ENCODE data around the gene PITPNM3. TPM values are rescaled to one million over a fixed set of nuclear protein-coding genes. Genes with fewer than 3 reads are reported as not detected.

PITPNM3 gene
- total and polyA plus RNA-seq, 4 experiments from 2014 or later: 0.05 to 0.50 (median 0.29) TPM; not detected in 1

DNA sequence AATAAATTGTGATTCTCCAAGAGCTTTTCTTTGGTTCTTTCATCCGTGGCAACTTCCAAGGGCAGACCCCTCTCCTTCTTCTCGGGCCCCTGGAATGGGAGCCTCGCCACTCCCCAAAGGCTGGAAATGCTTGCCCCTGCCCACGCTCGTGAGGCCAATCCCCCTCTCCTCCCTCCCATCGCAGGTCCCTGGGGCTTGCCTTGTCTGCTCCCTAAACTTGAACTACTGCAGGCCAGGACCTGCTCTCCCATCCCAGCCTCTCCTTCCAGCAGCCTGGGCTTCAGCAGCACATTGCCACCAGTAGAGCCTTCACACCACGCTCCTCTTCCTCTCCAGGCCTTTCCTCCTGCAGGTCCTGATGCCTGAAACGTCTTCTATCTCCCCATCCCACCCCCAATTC, 11.1 kb downstream of the PITPNM3 start:
- intact Hi-C loops (cut with micrococcal nuclease): no loop called here
- H3K27me3 Mint-ChIP-seq: peaks cover 0 to 1% of the 10 kb centered on the region in 2 donors
- no peaks in the 10 kb centered on the region for H3K9me3 Mint-ChIP-seq
- peaks cover 8 to 12% (median 9%) of the 10 kb centered on the region in 4 donors for H3K4me1 Mint-ChIP-seq
- Histone ChIP-seq H3K27me3 (ENCODE audit: insufficient read depth, low read length) (no peaks in the 10 kb centered on the region), H3K36me3 (ENCODE audit: insufficient read depth, low read length) (no peaks in the 10 kb centered on the region), H3K4me1 (ENCODE audit: insufficient read depth, low read length) (peaks cover 10% of the 10 kb centered on the region), H3K9me3 (ENCODE audit: control insufficient read depth in 1 of 2, low read length in 2 of 2) (no peaks in the 10 kb centered on the region), H3K27ac (ENCODE audit: low read depth, low read length) (no peak overlapping the region), H3K4me3 (ENCODE audit: low read length in 2 of 2) (no peak overlapping the region)
- ChIA-PET CTCF (ENCODE audit: partially characterized antibody) (no interaction called here), POLR2A (ENCODE audit: partially characterized antibody) (no interaction called here)
- H3K27ac Mint-ChIP-seq: peak overlapping the region in 2 of 7 donors; percentile 27 to 53
- DNase-seq: no peak
- H3K36me3 Mint-ChIP-seq: no peaks in the 10 kb centered on the region
- no peak overlapping the region for H3K4me3 Mint-ChIP-seq

GRCh38 chr17:6544011-6544370, 12.4 kb downstream of the PITPNM3 start:
- ChIA-PET CTCF (ENCODE audit: partially characterized antibody) (no interaction called here), POLR2A (ENCODE audit: partially characterized antibody) (no interaction called here)
- Mint-ChIP-seq H3K36me3 (peaks cover 0 to under 1% of the 10 kb centered on the region in 2 donors), H3K4me1 (peaks cover 6 to 10% (median 9%) of the 10 kb centered on the region in 4 donors), H3K27me3 (peaks cover 0 to 3% of the 10 kb centered on the region in 2 donors), H3K4me3 (no peak overlapping the region), H3K9me3 (peaks cover 0 to 4% (median 2%) of the 10 kb centered on the region in 8 donors), H3K27ac (peak overlapping the region in 1 of 7 donors; percentile 17)
- Histone ChIP-seq H3K4me3 (ENCODE audit: low read length in 2 of 2) (no peak overlapping the region), H3K27ac (ENCODE audit: low read depth, low read length) (no peak overlapping the region), H3K36me3 (ENCODE audit: insufficient read depth, low read length) (no peaks in the 10 kb centered on the region), H3K27me3 (ENCODE audit: insufficient read depth, low read length) (no peaks in the 10 kb centered on the region), H3K9me3 (ENCODE audit: control insufficient read depth in 1 of 2, low read length in 2 of 2) (no peaks in the 10 kb centered on the region), H3K4me1 (ENCODE audit: insufficient read depth, low read length) (peaks cover 10% of the 10 kb centered on the region)
- intact Hi-C loops (cut with micrococcal nuclease): no loop called here
- DNase-seq: no peak

- H3K4me1 Mint-ChIP-seq: peaks cover 2 to 3% (median 3%) of the 10 kb centered on the region in 4 donors
- H3K27ac Mint-ChIP-seq: no peak overlapping the region
- ChIA-PET POLR2A (ENCODE audit: partially characterized antibody) (no interaction called here), CTCF (ENCODE audit: partially characterized antibody) (no interaction called here)
- peaks cover 0 to 6% of the 10 kb centered on the region in 2 donors for H3K36me3 Mint-ChIP-seq
- peaks cover 0 to 7% (median 3%) of the 10 kb centered on the region in 8 donors for H3K9me3 Mint-ChIP-seq
- H3K4me3 Mint-ChIP-seq: no peak overlapping the region
- no peak overlapping the region for H3K27ac ChIP-seq (ENCODE audit: low read depth, low read length)
- H3K4me3 ChIP-seq (ENCODE audit: low read length in 2 of 2): no peak overlapping the region
- no peaks in the 10 kb centered on the region for H3K36me3 ChIP-seq (ENCODE audit: insufficient read depth, low read length)
- no peaks in the 10 kb centered on the region for H3K9me3 ChIP-seq (ENCODE audit: control insufficient read depth in 1 of 2, low read length in 2 of 2)
- no peaks in the 10 kb centered on the region for H3K27me3 ChIP-seq (ENCODE audit: insufficient read depth, low read length)
- H3K27me3 Mint-ChIP-seq: peaks cover 0 to 4% of the 10 kb centered on the region in 2 donors
- intact Hi-C loops (cut with micrococcal nuclease): no loop called here
- H3K4me1 ChIP-seq (ENCODE audit: insufficient read depth, low read length): peaks cover 4% of the 10 kb centered on the region
- no peak for DNase-seq
Observed at GRCh38 chr17:6543079-6544010, 13.0 kb downstream of the PITPNM3 start.

GRCh38 chr17:6542577-6542976, 13.8 kb downstream of the PITPNM3 start:
- Mint-ChIP-seq H3K9me3 (peaks cover 0 to 7% (median 3%) of the 10 kb centered on the region in 8 donors), H3K27me3 (peaks cover 0 to 5% of the 10 kb centered on the region in 2 donors), H3K27ac (no peak overlapping the region), H3K4me3 (no peak overlapping the region), H3K36me3 (peaks cover 0 to 6% of the 10 kb centered on the region in 2 donors), H3K4me1 (no peaks in the 10 kb centered on the region)
- Histone ChIP-seq H3K4me1 (ENCODE audit: insufficient read depth, low read length) (no peaks in the 10 kb centered on the region), H3K27me3 (ENCODE audit: insufficient read depth, low read length) (no peaks in the 10 kb centered on the region), H3K27ac (ENCODE audit: low read depth, low read length) (no peak overlapping the region), H3K9me3 (ENCODE audit: control insufficient read depth in 1 of 2, low read length in 2 of 2) (no peaks in the 10 kb centered on the region), H3K36me3 (ENCODE audit: insufficient read depth, low read length) (no peaks in the 10 kb centered on the region), H3K4me3 (ENCODE audit: low read length in 2 of 2) (no peak overlapping the region)
- POLR2A ChIA-PET (ENCODE audit: partially characterized antibody): no interaction called here
- CTCF ChIA-PET (ENCODE audit: partially characterized antibody): no interaction called here
- DNase-seq: no peak
- intact Hi-C loops (cut with micrococcal nuclease): no loop called here

DNA sequence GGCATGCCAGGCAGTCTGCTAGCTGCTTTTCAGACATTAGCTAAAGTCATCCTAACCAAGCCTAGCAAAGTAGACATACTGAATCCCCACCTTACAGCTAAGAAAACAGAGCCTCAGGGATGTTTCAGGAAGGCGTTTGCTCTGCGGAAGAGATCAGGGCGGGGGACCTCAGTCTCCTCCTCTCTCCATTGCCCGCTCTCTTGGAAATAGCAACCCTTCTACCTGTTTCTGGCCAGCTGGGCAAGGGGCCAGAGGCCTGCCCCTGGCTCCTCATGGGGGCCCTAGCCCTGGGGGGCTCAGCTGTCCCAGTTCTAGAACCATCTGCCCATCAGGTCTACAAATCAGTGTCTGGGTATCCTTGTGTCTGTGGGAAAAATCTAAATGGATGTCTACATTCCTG, 14.5 kb downstream of the PITPNM3 start:
- ChIA-PET CTCF (ENCODE audit: partially characterized antibody) (no interaction called here), POLR2A (ENCODE audit: partially characterized antibody) (no interaction called here)
- peaks cover 0 to 7% (median 3%) of the 10 kb centered on the region in 8 donors for H3K9me3 Mint-ChIP-seq
- no peak for DNase-seq
- no peaks in the 10 kb centered on the region for H3K36me3 ChIP-seq (ENCODE audit: insufficient read depth, low read length)
- H3K4me3 Mint-ChIP-seq: no peak overlapping the region
- H3K27me3 Mint-ChIP-seq: peaks cover 0 to 5% of the 10 kb centered on the region in 2 donors
- no peak overlapping the region for H3K27ac Mint-ChIP-seq
- no peaks in the 10 kb centered on the region for H3K4me1 ChIP-seq (ENCODE audit: insufficient read depth, low read length)
- no peaks in the 10 kb centered on the region for H3K4me1 Mint-ChIP-seq
- no peaks in the 10 kb centered on the region for H3K27me3 ChIP-seq (ENCODE audit: insufficient read depth, low read length)
- intact Hi-C loops (cut with micrococcal nuclease): no loop called here
- H3K4me3 ChIP-seq (ENCODE audit: low read length in 2 of 2): no peak overlapping the region
- H3K27ac ChIP-seq (ENCODE audit: low read depth, low read length): no peak overlapping the region
- H3K9me3 ChIP-seq (ENCODE audit: control insufficient read depth in 1 of 2, low read length in 2 of 2): no peaks in the 10 kb centered on the region
- H3K36me3 Mint-ChIP-seq: peaks cover 0 to 6% of the 10 kb centered on the region in 2 donors

DNA sequence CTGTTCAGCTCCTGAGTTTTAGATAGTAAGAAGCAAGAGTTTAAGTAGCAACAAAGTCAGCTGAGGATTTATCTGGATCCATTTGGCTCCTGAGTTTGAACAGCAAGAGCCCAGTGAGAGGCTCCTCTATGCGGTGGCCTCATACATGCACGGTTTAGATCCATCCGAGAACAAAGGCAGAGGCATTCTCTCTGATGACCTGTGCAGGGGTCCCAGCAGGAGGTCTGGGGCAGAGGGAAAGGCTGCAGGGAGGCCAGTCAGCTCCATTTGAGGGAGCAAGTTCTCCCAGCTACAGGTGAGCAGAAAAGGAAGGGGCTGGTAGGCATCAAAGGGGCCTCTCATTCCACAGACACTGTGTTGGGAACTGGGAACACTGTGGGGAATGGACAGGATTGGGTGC, 16.5 kb downstream of the PITPNM3 start:
- no peaks in the 10 kb centered on the region for H3K4me1 Mint-ChIP-seq
- intact Hi-C loops (cut with micrococcal nuclease): no loop called here

GRCh38 chr17:6536566-6537065, 19.7 kb downstream of the PITPNM3 start:
- intact Hi-C loops (cut with micrococcal nuclease): no loop called here
- H3K4me1 ChIP-seq (ENCODE audit: insufficient read depth, low read length): no peaks in the 10 kb centered on the region
- peaks cover 3 to 4% of the 10 kb centered on the region in 2 donors for H3K27me3 Mint-ChIP-seq
- H3K9me3 Mint-ChIP-seq: peaks cover 0 to 7% (median 3%) of the 10 kb centered on the region in 8 donors
- no peaks in the 10 kb centered on the region for H3K9me3 ChIP-seq (ENCODE audit: control insufficient read depth in 1 of 2, low read length in 2 of 2)
- H3K4me3 ChIP-seq (ENCODE audit: low read length in 2 of 2): no peak overlapping the region
- H3K36me3 ChIP-seq (ENCODE audit: insufficient read depth, low read length): no peaks in the 10 kb centered on the region
- CTCF ChIA-PET (ENCODE audit: partially characterized antibody): no interaction called here
- peaks cover 0 to 6% of the 10 kb centered on the region in 2 donors for H3K36me3 Mint-ChIP-seq
- POLR2A ChIA-PET (ENCODE audit: partially characterized antibody): no interaction called here
- no peaks in the 10 kb centered on the region for H3K4me1 Mint-ChIP-seq
- H3K27ac ChIP-seq (ENCODE audit: low read depth, low read length): no peak overlapping the region
- no peaks in the 10 kb centered on the region for H3K27me3 ChIP-seq (ENCODE audit: insufficient read depth, low read length)
- no peak overlapping the region for H3K27ac Mint-ChIP-seq
- no peak for DNase-seq
- no peak overlapping the region for H3K4me3 Mint-ChIP-seq

More for the DNA sequence above, 16.5 kb downstream of the PITPNM3 start:
- no peak for DNase-seq
- Mint-ChIP-seq H3K27ac (peak overlapping the region in 1 of 7 donors; percentile 6), H3K36me3 (peaks cover 0 to 6% of the 10 kb centered on the region in 2 donors), H3K27me3 (peaks cover 1 to 5% of the 10 kb centered on the region in 2 donors), H3K9me3 (peaks cover 0 to 7% (median 3%) of the 10 kb centered on the region in 8 donors), H3K4me3 (no peak overlapping the region)
- ChIA-PET CTCF (ENCODE audit: partially characterized antibody) (no interaction called here), POLR2A (ENCODE audit: partially characterized antibody) (no interaction called here)
- no peaks in the 10 kb centered on the region for H3K4me1 ChIP-seq (ENCODE audit: insufficient read depth, low read length)
- no peaks in the 10 kb centered on the region for H3K36me3 ChIP-seq (ENCODE audit: insufficient read depth, low read length)
- H3K27me3 ChIP-seq (ENCODE audit: insufficient read depth, low read length): no peaks in the 10 kb centered on the region
- H3K27ac ChIP-seq (ENCODE audit: low read depth, low read length): no peak overlapping the region
- H3K9me3 ChIP-seq (ENCODE audit: control insufficient read depth in 1 of 2, low read length in 2 of 2): no peaks in the 10 kb centered on the region
- no peak overlapping the region for H3K4me3 ChIP-seq (ENCODE audit: low read length in 2 of 2)
